HG02973 (cell line): ENCODE measurements around the gene ABCC6.
"Not testable (repeated sequence)": the region's sequence is repeated elsewhere in the genome, so short reads cannot be mapped to it uniquely, and the experiment has no call there.

ENCODE experiments used
- ATAC-seq: cut with Tn5 transposase; IDR thresholded peaks from one replicate; pipeline ENCODE4 v1.9.1; 2021; ENCODE audit warnings: moderate library complexity; ENCODE audit not compliant: unreplicated experiment

Gene ABCC6

GRCh38 chr16:16120382-16121184 is 102.7 kb downstream of the ABCC6 start:
- ATAC-seq, result no peak

DNA sequence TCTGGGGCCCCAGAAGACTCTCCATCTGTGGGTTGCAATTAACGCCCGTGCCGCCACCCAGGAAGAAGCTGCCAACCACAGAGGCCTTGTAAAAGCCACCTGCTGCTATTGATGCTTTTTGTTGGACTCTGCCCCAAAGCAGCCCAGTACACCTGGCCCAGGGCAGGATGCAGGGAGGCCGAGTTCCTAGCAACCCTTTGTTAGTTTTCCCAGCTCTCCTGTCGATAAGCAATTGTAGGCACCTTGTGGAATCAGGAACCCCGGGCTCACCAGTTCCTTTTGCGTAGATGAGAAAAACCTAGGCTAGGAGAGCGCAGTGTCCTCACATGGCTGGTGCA is 103.3 kb downstream of the ABCC6 start:
- no peak for ATAC-seq

- no peak for ATAC-seq
Measured at GRCh38 chr16:16118337-16118736, 105.0 kb downstream of the ABCC6 start.

- ATAC-seq, result no peak
Measured at GRCh38 chr16:16116841-16117240, 106.5 kb downstream of the ABCC6 start.

DNA sequence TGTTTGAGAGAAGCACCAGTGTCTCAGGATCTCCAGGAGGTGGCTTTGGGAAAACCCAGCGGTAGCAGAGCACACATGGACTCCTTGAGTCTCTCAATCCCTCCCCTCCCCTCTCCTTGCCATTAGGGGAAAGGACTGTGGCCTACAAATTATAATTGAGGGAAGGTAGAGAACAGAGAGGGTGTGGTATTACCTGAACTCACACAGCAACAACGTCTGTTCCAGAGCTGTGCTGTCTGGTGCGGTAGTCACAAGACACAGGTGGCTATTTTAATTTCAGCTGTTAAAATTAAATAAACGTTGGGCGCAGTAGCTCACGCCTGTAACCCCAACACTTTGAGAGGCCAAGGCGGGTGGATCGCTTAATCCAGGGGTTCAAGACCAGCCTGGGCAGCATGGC is 110.2 kb downstream of the ABCC6 start:
- ATAC-seq, result no peak

DNA sequence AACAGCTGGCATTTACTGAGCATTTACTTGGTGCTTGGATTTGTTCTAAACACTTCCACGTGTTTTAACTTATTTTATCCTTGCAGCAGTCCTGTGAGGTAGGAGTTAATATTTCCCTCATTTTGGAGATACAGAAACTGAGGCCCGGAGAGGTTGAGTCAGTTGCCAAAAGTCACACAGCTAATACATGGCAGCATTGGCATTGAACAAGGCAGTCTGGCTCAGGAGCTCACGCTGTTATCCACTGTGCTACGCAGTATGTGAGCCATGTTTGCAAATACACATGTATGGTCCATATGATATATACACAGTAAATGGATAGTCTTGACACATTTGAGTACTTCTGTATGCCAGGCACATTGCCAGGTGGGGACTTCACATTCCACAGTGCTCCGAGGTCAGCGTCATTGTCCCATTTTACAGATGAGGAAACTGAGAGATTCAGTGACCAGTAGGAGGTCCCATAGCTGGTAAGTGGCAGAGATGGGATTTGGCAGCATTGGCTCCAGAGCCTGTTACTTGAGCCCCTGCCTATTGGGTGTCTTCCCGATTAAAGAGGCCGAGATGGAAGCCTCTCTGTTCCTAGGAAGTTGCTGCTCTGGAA is 110.7 kb downstream of the ABCC6 start:
- no peak for ATAC-seq

GRCh38 chr16:16111639-16112038 is 111.7 kb downstream of the ABCC6 start:
- no peak for ATAC-seq

DNA sequence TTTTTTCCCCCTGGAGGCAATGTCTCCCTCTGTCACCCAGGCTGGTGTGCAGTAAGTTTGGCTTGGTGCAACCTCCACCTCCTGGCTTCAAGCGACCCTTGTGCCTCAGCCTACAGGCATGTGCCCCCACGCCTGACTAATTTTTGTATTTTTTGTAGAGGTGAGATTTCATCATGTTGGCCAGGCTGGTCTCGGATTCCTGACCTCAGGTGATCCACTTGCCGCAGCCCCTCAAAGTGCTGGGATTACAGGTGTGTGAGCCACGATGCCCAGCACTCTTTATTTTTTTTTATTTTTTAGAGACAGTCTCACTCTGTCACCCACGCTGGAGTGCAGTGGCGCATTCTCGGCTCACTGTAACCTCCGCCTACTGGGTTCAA is 113.2 kb downstream of the ABCC6 start:
- ATAC-seq, result no peak

DNA sequence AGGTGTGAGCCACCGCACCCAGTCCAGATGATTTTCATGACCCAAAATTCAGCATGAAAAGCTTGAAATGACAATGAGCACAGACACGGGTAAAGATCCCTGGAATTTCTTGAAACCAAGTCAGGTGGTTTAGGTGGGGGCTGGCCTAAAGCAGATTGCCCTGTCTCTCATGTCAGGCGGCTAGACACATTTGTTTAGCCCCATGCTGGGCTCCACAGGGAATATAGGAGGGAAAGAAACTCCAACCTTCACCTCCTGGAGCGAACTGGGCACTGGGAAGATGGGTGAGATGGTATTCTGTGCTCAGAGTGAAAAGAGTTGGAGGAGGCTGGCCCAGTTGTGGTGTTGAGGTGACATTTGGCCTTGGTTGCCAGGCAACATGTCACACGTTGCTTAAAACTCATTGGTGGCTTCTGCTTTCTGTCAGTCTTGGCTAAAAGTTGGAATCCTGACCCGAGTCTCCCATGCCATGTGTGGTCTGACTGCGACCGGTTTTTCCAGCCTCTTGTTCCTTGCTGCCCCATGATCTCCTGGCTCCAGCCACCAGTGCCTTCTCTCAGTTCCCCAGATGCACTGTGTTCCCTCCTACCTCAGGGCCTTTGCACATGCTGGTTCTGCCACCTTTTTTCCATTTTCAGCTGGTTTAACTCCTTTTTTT is 113.7 kb downstream of the ABCC6 start:
- ATAC-seq, result no peak

GRCh38 chr16:16108759-16109158 is 114.5 kb downstream of the ABCC6 start:
- ATAC-seq, result no peak

DNA sequence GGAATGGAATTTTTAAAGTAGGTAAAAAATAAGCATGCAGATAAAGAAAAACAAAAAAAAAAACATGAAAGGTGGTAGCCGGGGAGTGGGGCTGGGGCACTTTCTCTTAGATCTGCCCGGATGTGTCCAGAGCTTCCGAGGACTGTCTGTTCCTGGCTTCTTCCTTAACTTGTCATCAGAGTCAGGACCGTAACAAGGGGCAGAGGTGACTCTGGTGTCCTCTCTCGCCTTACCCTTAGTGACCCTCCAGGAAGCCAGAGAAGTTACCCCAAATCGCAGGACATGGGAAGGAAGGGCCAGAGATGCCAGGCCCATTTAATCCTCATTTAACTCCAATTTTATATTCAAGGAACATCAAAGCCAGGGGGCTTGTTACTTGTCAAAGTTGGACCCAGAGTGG is 115.5 kb downstream of the ABCC6 start:
- no peak for ATAC-seq

GRCh38 chr16:16106466-16106865 is 116.8 kb downstream of the ABCC6 start:
- no peak for ATAC-seq

DNA sequence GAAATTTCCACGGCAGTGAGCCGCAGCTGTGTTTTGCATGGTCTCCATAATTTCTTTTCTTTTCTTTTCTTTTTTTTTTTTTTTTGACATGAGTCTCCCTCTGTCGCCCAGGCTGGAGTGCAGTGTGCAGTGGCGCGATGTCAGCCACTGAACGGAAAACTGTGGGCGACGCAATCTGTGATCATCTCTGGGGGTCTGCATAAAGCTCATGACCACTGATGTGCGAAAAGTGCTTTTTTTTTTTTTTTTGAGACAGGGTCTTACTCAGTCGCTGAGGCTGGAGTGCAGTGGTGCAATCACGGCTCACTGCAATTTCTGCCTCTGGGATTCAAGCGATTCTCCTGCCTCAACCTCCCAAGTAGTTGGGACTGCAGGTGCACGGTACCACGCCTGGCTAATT is 117.6 kb downstream of the ABCC6 start:
- ATAC-seq, result no peak

DNA sequence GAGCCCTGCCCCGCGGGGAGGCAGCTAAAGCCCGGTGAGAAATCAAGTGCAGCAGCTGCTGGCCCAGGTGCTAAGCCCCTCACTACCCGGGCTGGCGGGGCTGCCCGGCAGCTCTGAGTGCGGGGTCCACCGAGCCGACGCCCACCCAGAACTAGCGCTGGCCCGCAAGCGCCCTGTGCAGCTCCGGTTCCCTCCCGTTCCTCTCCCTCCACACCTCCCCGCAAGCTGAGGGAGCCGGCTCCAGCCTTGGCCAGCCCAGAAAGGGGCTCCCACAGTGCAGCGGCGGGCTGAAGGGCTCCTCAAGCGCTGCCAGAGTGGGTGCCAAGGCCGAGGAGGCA is 118.5 kb downstream of the ABCC6 start:
- not testable (repeated sequence) for ATAC-seq

- not testable (repeated sequence) for ATAC-seq
Measured at GRCh38 chr16:16104132-16104803, 119.0 kb downstream of the ABCC6 start.

GRCh38 chr16:16102738-16103137 is 120.6 kb downstream of the ABCC6 start:
- ATAC-seq, result no peak

GRCh38 chr16:16101585-16101984 is 121.7 kb downstream of the ABCC6 start:
- ATAC-seq, result no peak

GRCh38 chr16:16100631-16101030 is 122.7 kb downstream of the ABCC6 start:
- no peak for ATAC-seq

DNA sequence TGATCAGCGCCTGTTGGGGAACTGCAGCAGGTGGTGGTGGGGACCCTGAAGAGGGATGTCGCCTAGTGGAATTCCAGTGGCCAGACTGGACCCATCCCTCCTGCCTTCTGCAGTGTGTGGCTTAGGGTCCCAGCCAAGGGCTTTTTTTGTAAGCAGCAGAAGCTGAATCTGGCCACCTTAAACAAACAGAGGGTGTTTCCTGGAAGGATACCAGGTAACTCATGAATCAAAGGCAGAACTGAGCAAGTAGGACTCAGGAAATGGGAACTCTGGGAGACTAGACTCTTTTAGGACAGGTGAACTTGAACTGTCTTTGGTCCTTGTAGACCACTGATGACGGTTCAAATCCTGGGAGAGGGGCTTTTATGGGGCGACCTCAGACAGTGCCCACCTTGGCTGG is 124.0 kb downstream of the ABCC6 start:
- no peak for ATAC-seq
